H9 (cell line): ENCODE measurements around the gene LRP1B. TPM values are rescaled to one million over a fixed set of nuclear protein-coding genes. Genes with fewer than 3 reads are reported as not detected.

Source experiments
- DNase-seq: peaks from one replicate; pipeline ENCODE4 v3.0.0-alpha.2; 2017
- H2AFZ ChIP-seq: one replicate; pipeline ENCODE4 v1.6.1; 2013; ENCODE audit warnings: mild to moderate bottlenecking, low read length, control low read depth, moderate library complexity
- H2AK5ac ChIP-seq: 2 replicates; pipeline ENCODE4 v1.6.1; 2013; ENCODE audit warnings: low read length, control low read depth, mixed read lengths; ENCODE audit not compliant: insufficient read length
- H2BK120ac ChIP-seq: one replicate; pipeline ENCODE4 v1.6.1; 2013; ENCODE audit warnings: low read depth, mild to moderate bottlenecking, low read length, control low read depth, inconsistent platforms; ENCODE audit not compliant: poor library complexity, severe bottlenecking
- H2BK12ac ChIP-seq: 2 replicates; pipeline ENCODE4 v1.6.1; 2013; ENCODE audit warnings: low read length, control low read depth, mixed read lengths, low read depth; ENCODE audit not compliant: insufficient read length
- H2BK15ac ChIP-seq: 2 replicates; pipeline ENCODE4 v1.6.1; 2013; ENCODE audit warnings: low read depth, low read length, control low read depth
- H2BK20ac ChIP-seq: one replicate; pipeline ENCODE4 v1.6.1; 2013; ENCODE audit warnings: low read depth, mild to moderate bottlenecking, low read length, control low read depth, inconsistent platforms; ENCODE audit not compliant: poor library complexity, severe bottlenecking
- H2BK5ac ChIP-seq: 2 replicates; pipeline ENCODE4 v1.6.1; 2013; ENCODE audit warnings: low read length, control low read depth, mixed read lengths; ENCODE audit not compliant: insufficient read length
- H3K14ac ChIP-seq: 2 replicates; pipeline ENCODE4 v1.6.1; 2013; ENCODE audit warnings: low read length, control low read depth; ENCODE audit not compliant: insufficient read depth
- H3K18ac ChIP-seq: 2 replicates; pipeline ENCODE4 v1.6.1; 2013; ENCODE audit warnings: low read depth, mild to moderate bottlenecking, mixed read lengths, low read length, control low read depth; ENCODE audit not compliant: insufficient read length
- H3K23ac ChIP-seq: 2 replicates; pipeline ENCODE4 v1.6.1; 2013; ENCODE audit warnings: low read length, control low read depth, mixed read lengths, low read depth; ENCODE audit not compliant: insufficient read length
- H3K23me2 ChIP-seq: 2 replicates; pipeline ENCODE4 v1.6.1; 2013; ENCODE audit warnings: low read depth, mild to moderate bottlenecking, mixed read lengths, low read length, control low read depth; ENCODE audit not compliant: insufficient read length, poor library complexity, severe bottlenecking
- H3K27ac ChIP-seq: 2 replicates; pipeline ENCODE4 v1.5.1; 2013; ENCODE audit warnings: low read length, control low read depth, mixed read lengths, low read depth; ENCODE audit not compliant: insufficient read length
- H3K27me3 ChIP-seq: 2 replicates; pipeline ENCODE4 v1.6.1; 2013; ENCODE audit warnings: low read length, control low read depth, inconsistent platforms; ENCODE audit not compliant: insufficient read depth
- H3K4ac ChIP-seq: 2 replicates; pipeline ENCODE4 v1.6.1; 2013; ENCODE audit warnings: low read depth, mild to moderate bottlenecking, control low read depth, inconsistent platforms, low read length, moderate library complexity
- H3K4me1 ChIP-seq: 2 replicates; pipeline ENCODE4 v1.6.1; 2013; ENCODE audit warnings: low read length, control low read depth, inconsistent platforms; ENCODE audit not compliant: insufficient read depth
- H3K4me2 ChIP-seq: 2 replicates; pipeline ENCODE4 v1.6.1; 2013; ENCODE audit warnings: low read length, control low read depth, mixed read lengths; ENCODE audit not compliant: insufficient read length, insufficient read depth
- H3K56ac ChIP-seq: 2 replicates; pipeline ENCODE4 v1.6.1; 2013; ENCODE audit warnings: low read depth, mild to moderate bottlenecking, mixed read lengths, low read length, control low read depth; ENCODE audit not compliant: insufficient read length
- H3K79me1 ChIP-seq: 2 replicates; pipeline ENCODE4 v1.6.1; 2013; ENCODE audit warnings: low read depth, mild to moderate bottlenecking, moderate library complexity, low read length, control low read depth, inconsistent platforms; ENCODE audit not compliant: insufficient read depth, poor library complexity, severe bottlenecking
- H3K79me2 ChIP-seq: 2 replicates; pipeline ENCODE4 v1.6.1; 2013; ENCODE audit warnings: low read length, control low read depth, inconsistent platforms; ENCODE audit not compliant: insufficient read depth
- H3K9ac ChIP-seq: 2 replicates; pipeline ENCODE4 v1.6.1; 2013; ENCODE audit warnings: low read length, control low read depth, mixed read lengths; ENCODE audit not compliant: insufficient read length; ENCODE audit errors: extremely low read depth
- H3K9me3 ChIP-seq: one replicate; pipeline ENCODE4 v1.6.1; 2013; ENCODE audit warnings: low read depth, low read length, inconsistent platforms; ENCODE audit not compliant: control insufficient read depth
- H3T11ph ChIP-seq: one replicate; pipeline ENCODE4 v1.6.1; 2013; ENCODE audit warnings: mild to moderate bottlenecking, low read length, control low read depth, inconsistent platforms
- H4K20me1 ChIP-seq: one replicate; pipeline ENCODE4 v1.6.1; 2013; ENCODE audit not compliant: control insufficient read depth, insufficient read length, insufficient read depth
- H4K5ac ChIP-seq: 2 replicates; pipeline ENCODE4 v1.6.1; 2013; ENCODE audit warnings: low read depth, mild to moderate bottlenecking, mixed read lengths, low read length, control low read depth; ENCODE audit not compliant: insufficient read length
- H4K8ac ChIP-seq: replicated peaks from 2 replicates; pipeline ENCODE4 v1.6.1; 2013; ENCODE audit warnings: low read length, control low read depth, mixed read lengths, low read depth; ENCODE audit not compliant: insufficient read length
- H4K91ac ChIP-seq: 2 replicates; pipeline ENCODE4 v1.6.1; 2013; ENCODE audit warnings: low read depth, mild to moderate bottlenecking, moderate library complexity, mixed read lengths, low read length, control low read depth; ENCODE audit not compliant: insufficient read length
- H3K27ac Mint-ChIP-seq, 3 experiments: 2 replicates in 2 of 3; 3 replicates in 1 of 3; pipeline ENCODE4 v1.8.0; 2020 to 2021; ENCODE audit warnings: mixed read lengths in 3 of 3, mild to moderate bottlenecking in 1 of 3, moderate library complexity in 1 of 3
- H3K27me3 Mint-ChIP-seq: 2 replicates; pipeline ENCODE4 v1.8.0; 2021; ENCODE audit warnings: low read depth, mild to moderate bottlenecking, moderate library complexity, mixed read lengths
- H3K36me3 Mint-ChIP-seq, 3 experiments: 2 replicates in 2 of 3; 3 replicates in 1 of 3; pipeline ENCODE4 v1.8.0; 2020 to 2021; ENCODE audit warnings: low read depth in 3 of 3, mixed read lengths in 3 of 3; ENCODE audit not compliant: insufficient read depth in 1 of 3
- H3K4me1 Mint-ChIP-seq, 2 experiments: 2 replicates each; pipeline ENCODE4 v1.8.0; 2020; ENCODE audit warnings: mixed read lengths in 2 of 2
- H3K4me3 Mint-ChIP-seq, 2 experiments: 2 replicates in 1 of 2; 3 replicates in 1 of 2; pipeline ENCODE4 v1.8.0; 2020 to 2021; ENCODE audit warnings: mild to moderate bottlenecking in 2 of 2, mixed read lengths in 2 of 2, moderate library complexity in 1 of 2
- H3K9me3 Mint-ChIP-seq, 2 experiments: 2 replicates in 1 of 2; 3 replicates in 1 of 2; pipeline ENCODE4 v1.8.0; 2020; ENCODE audit warnings: mild to moderate bottlenecking in 2 of 2, mixed read lengths in 2 of 2, moderate library complexity in 1 of 2
- CTCF ChIP-seq: fragments of 200-600 bp; sonication (generic); conservative IDR thresholded peaks from 3 replicates; pipeline ENCODE4 v1.8.0; 2021; ENCODE audit warnings: antibody characterized with exemption, mild to moderate bottlenecking
- WGBS: extraction: QIAGEN DNeasy Blood & Tissue Kit; methylation state at CpG from one replicate; pipeline ENCODE4 v1.1.7; 2013; ENCODE audit warnings: missing lambda C conversion rate, low lambda C conversion rate, mixed read lengths; ENCODE audit not compliant: insufficient read length; ENCODE audit errors: extremely low coverage; 5-methylcytosine and 5-hydroxymethylcytosine counted together
- total RNA-seq: library from RNA; stranded (reverse); gene quantifications from 2 replicates; pipeline ENCODE4 v1.2.1, GENCODE V29; 2021

The LRP1B gene
- total RNA-seq, 1 experiment from 2014 or later = not detected

- no peaks in the 10 kb centered on the region for H3K27me3 ChIP-seq
- no peak overlapping the region for H3K18ac ChIP-seq
- no peaks in the 10 kb centered on the region for H4K20me1 ChIP-seq
- no peak overlapping the region for H3K56ac ChIP-seq
- no peak overlapping the region for H2BK15ac ChIP-seq
- H3K27ac Mint-ChIP-seq = no peak overlapping the region
- H3K4ac ChIP-seq = no peak overlapping the region
- no peak overlapping the region for H2BK5ac ChIP-seq
- no peak overlapping the region for H2BK120ac ChIP-seq
- no peaks in the 10 kb centered on the region for H3K9me3 ChIP-seq
- H2AFZ ChIP-seq = no peak overlapping the region
- no peaks in the 10 kb centered on the region for H3K79me2 ChIP-seq
- no peaks in the 10 kb centered on the region for H3K23me2 ChIP-seq
- H4K5ac ChIP-seq = no peak overlapping the region
- WGBS = no CpG with 5 or more reads among the region's 3 CpGs
- no peak overlapping the region for H3T11ph ChIP-seq
- H3K4me2 ChIP-seq = no peak overlapping the region
- H3K79me1 ChIP-seq = no peaks in the 10 kb centered on the region
- no peak for TF ChIP-seq CTCF
- H3K4me1 Mint-ChIP-seq = peaks cover 4 to 6% of the 10 kb centered on the region in 2 experiments; a peak in 3 of 4 replicates
- H4K91ac ChIP-seq = no peak overlapping the region
- no peak overlapping the region for H4K8ac ChIP-seq
- no peak overlapping the region for H2BK20ac ChIP-seq
- no peak overlapping the region for H3K23ac ChIP-seq
- H3K14ac ChIP-seq = no peak overlapping the region
- H3K9me3 Mint-ChIP-seq = no peaks in the 10 kb centered on the region
- H2AK5ac ChIP-seq = no peak overlapping the region
- no peak overlapping the region for H2BK12ac ChIP-seq
- no peak overlapping the region for H3K4me3 Mint-ChIP-seq
- H3K27me3 Mint-ChIP-seq = no peaks in the 10 kb centered on the region
- no peak overlapping the region for H3K27ac ChIP-seq
- no peaks in the 10 kb centered on the region for H3K36me3 Mint-ChIP-seq
- H3K9ac ChIP-seq = no peak overlapping the region
- no peaks in the 10 kb centered on the region for H3K4me1 ChIP-seq
- no peak for DNase-seq
These were observed 814.2 kb downstream of the LRP1B start for GRCh38 chr2:141316606-141317005.
